HPDE6-E6E7 (cell line): ENCODE data around the gene GABBR2.

ENCODE experiments used
- DNase-seq: peaks from one replicate; pipeline ENCODE4 v3.0.0; 2011; ENCODE audit warnings: missing footprints; ENCODE audit errors: extremely low spot score

The GABBR2 gene

GRCh38 chr9:98370300-98370975 is 338.3 kb downstream of the GABBR2 start:
- DNase-seq = no peak

DNA sequence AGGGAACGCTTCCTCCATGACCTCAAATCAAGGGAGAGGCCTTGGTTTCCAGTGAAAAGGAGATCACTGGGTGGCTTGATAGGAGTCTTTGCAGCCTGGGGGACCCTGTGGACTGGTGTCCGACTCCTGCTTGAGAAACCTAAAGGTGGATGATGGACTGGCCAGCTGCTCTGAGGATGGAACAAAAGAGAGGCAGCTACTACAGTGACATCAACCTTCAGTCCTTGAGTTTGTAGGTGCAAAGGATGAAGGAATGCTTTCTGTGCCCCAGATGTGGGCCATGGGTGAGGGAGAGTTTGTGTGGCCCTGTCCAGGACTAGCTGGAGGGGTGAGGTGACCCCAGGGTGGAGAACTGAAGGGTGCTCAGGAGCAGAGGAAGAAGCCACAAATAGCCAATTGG is 338.8 kb downstream of the GABBR2 start:
- DNase-seq = no peak

DNA sequence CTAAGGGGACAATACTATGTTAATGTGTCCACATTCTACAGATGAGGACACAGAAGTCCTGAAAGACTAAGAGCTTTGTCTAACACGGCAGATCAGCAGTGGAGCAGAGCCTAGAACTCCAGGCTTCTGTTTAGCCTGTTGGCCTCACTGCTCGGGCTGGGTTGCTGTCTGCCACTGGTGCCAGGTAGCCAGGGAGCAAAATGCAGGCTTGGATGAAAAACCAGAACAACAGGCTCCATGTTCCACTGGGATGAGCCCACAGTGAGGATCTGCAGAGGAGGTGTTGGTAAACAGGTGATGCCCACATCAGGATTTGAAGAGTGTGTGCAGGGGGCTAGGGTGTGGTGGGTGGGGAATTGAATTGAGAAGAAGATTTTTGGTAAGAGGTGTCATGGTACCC is 339.3 kb downstream of the GABBR2 start:
- no peak for DNase-seq

DNA sequence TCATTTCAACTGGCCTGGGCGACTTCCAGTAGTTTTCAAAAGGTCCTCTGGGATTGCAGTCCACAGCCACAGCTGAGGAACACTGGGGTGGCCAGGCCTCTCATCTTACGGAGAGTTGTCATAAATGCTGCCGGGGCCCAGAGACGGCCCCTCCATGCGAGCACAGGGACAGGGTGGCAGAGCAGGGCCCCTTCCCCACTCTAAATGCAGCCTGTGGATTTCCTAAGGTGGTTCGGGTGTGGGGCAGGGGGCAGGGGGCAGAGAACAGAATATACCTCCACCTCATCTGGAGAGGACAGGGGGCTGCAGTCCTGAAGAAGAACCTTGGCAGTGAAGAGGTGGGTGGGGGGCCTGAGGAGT is 339.7 kb downstream of the GABBR2 start:
- DNase-seq = no peak

GRCh38 chr9:98368366-98369065 is 340.2 kb downstream of the GABBR2 start:
- no peak for DNase-seq

DNA sequence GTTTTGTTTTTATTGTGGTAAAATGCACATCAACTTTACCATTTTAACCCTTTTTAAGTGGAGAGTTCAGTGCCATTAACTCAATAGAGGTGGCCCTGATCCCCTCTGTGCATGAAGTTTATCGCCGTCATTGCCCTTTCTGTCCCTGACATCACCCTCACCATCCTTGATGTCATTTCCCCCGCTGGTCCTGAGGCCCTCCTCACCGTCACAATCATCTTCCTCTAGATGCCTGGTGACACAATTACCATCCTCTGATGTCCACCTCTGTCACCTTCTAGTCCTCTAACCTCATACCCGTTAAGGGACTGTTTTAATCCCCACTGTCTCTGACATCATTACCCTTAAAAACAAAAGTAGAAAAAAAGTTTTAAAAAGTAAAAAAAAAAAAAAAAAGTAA is 340.8 kb downstream of the GABBR2 start:
- DNase-seq = no peak

DNA sequence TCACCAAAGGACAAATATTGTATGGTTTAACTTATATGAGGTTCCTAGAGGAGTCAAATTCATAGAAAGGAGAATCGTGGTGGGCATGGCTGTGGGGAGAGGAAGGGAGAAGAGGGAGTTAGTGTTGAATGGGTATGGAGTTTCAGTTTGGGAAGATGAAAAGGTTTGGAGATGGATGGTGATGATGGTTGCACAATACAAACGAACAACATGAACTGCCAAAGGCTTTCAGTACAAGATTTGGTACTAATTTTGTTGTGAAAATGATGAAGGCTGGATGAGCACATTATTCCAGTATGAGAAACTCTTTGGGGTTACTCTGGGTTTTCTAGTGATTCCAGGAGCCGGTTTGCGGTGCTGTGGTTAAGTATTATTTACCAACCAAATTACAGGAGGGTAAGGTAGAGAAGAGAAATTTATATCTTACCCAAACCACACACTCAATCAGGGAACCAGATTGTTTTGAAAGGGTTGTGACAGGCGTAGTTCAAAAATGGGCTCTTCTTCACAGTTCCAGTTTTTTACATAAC is 341.3 kb downstream of the GABBR2 start:
- DNase-seq = no peak

GRCh38 chr9:98365781-98366180 is 343.0 kb downstream of the GABBR2 start:
- no peak for DNase-seq

GRCh38 chr9:98365227-98365669 is 343.5 kb downstream of the GABBR2 start:
- DNase-seq = no peak

- DNase-seq = no peak
Measured at GRCh38 chr9:98364086-98364485, 344.6 kb downstream of the GABBR2 start.

DNA sequence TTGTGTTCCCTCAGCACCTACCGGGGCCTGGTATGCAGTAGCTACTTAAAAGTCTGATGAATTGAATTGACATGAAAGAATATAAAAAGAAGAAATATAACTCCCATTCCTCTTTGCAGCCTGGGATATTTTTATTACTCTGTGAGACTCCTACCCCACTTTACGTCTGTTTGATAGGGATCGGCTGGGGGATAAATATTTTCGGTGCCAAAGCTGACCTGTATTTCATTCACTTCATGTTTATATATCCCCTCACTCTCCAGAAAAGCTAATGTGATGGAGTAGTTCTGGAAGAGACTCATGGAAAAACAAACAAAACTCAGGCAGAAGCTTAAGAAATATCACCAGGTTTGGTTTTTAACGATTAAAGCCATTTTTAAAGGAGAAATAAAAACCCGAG is 345.1 kb downstream of the GABBR2 start:
- DNase-seq = no peak

DNA sequence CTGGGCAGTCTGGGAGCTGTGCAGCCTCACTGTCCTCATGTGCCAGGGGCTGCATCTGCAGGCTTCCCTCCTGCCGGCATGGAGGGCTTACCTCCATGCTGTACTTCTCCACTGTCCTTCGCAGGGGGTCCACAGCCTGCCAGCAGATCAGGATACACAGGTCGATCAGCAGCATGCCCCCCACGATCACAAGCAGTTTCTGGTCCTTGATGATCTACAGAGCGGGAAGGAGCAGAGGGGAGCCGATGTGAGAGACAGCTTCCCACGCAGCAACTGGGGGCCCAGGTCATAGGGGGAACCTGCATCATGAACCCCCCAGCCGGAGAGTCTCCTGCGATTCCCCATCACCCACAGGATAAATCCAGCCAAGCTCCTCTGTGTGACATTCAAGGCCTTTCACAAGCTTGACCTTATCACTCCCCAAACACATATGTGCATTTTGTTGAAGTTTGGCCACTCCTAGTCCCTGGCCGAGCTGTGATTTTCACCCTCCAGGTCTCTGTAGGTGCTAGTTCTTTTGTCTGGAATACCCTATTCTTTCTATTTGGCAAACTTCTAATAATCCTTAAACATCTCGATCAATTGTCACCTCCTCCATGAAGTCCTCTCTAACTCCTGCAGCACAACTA is 346.0 kb downstream of the GABBR2 start:
- DNase-seq = no peak

DNA sequence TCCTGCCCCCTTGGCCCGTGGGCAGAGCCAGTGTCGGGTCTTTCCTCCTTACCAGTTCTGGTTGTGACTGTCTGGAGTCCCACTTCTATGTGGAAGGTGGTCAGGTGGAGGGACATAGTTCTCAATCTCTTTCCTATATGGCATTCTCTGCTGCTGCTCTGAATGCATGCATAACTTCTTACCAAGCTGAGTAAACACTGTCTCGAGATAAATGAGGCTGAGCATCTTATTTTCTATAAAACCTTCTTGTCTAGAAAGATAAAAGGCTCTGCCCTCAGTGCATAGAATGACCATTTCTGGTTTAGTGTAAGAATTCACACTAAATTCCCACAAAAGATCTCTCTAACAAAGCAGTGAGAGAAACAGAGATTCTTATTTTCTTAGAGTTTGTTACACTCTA is 347.1 kb downstream of the GABBR2 start:
- no peak for DNase-seq

- no peak for DNase-seq
Measured at GRCh38 chr9:98360176-98360708, 348.5 kb downstream of the GABBR2 start.

- no peak for DNase-seq
Measured at GRCh38 chr9:98359569-98359968, 349.2 kb downstream of the GABBR2 start.

DNA sequence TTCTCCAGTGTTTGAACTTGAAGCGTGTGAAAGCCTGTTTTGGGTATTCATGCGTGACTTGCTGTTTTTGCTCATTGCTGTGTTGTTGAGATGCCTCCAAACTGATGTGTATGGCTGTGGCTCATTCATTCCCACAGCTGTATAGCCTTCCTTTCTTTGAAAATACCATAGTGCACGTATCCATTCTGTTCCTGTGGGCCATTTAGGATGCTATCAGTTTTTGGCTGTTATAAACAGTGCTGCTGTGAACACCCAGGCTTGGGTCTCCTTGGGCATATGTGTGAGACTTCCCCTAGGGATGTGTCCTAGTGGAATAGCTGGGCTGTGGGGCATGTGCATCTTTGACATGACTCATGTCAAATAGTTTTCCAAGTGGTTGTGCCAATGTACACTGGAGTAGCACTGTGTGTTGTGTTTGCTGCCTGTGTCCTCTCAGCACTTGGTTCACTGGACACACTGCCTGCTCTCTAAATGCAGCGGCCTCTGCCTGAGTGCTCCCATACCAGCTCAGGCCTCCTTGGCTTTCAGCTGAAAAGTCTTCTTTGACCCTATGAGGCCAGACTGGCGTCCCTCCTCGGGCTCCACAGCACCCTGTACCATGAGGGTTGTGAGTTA is 350.7 kb downstream of the GABBR2 start:
- no peak for DNase-seq

DNA sequence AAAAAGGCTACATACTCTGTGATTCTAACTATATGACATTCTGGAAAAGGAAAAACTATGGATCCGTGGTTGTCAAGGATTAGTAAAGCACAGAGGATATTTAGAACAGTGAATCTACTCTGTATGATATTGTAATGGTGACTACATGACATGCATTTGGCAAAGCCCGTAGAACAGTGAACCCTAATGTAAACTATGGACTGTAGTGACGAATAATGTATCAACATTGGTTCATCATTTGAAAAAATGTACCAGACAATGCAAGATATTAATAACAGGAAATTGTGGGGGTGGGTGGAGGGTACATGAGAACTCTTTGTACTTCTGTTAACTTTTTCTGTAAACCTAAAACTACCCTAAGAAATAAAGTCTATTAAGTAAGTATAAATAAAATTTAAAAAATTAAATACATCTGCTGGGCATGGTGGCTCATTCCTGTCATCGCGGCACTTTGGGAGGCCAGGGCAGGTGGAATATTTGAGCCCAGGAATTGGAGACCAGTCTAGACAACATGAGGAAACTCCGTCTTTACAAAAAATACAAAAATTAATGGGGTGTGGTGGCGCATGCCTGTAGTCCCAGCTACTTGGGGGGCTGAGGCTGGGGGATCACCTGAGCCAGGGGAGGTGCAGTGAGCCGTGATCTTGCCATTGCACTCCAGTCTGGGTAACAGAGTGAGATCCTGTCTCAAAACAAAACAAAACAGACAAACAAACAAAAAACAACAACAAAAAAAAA is 351.6 kb downstream of the GABBR2 start:
- DNase-seq = no peak

DNA sequence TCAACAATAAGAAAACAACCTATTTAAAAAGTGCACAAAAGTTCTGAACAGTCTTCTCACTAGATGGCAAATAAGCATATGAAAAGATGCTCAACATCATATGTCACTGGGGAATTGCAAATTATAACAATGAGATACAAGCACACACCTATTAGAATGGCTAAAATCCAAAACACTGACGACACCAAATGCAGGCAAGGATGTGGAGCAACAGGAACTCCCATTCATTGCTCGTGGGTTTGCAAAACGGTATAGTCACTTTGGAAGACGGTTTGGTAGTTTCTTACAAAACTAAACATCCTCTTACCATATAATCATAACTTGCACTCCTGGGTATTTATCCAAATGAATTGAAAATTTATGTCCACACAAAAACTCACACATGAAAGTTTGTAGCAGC is 352.4 kb downstream of the GABBR2 start:
- DNase-seq = no peak

DNA sequence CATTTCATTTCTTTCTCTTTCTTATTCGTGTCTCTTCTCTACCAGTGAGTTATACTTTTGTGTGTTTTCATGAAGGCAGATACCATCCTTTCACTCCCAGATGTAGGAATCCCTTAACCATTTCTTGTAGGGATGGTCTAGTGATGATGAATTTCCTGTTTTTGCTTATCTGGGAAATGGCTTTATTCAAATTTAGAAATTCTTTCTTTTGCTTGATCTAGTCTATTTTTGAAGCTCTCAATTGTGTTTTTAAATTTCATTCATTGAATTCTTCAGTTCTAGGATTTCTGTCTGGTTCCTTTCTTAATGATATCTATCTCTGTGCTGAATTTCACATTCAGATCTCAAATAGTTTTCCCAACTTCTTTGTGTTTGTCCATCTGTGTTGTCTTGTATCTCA is 357.4 kb downstream of the GABBR2 start:
- no peak for DNase-seq

GRCh38 chr9:98347642-98348041 is 361.1 kb downstream of the GABBR2 start:
- DNase-seq = no peak

DNA sequence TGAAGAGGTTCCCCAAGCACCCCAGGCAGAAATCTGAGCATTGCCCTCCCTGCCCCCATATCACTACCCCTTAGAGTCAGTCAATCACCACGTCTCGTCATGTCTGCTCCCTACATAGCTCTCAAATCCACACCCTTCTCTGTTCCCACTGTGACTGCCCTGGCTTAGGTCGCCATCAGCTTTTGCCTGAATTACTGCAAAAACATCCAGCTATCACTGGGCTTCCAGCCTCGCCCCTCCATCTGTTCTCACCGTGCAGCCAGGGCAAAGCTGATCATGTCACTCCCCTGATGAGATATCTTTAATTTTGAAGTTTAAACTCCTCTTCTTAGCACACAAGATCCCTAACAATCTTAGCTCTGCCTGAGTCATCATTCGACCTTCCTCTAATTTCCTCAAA is 363.7 kb downstream of the GABBR2 start:
- DNase-seq = no peak

DNA sequence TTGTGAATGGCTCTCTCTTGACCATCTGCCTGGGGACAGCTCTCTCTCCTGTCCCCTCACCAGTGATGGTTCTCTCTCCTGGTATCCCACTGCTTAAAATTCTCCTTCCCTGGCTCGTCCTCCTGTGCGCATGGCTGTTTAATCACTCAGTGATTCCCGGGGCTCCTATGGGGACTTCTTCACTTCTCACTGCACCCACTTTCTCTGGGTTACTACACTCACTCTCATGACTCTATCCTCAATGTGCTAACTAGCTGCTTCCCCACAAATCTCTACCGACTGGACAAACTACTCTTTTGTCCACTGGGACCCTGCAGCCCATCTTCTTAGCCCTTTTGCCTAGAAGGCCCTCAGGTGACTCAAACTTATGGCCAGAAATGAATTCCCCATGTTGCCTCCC is 364.2 kb downstream of the GABBR2 start:
- DNase-seq = no peak
